ENCODE measurements around the gene RUNDC1.

RUNDC1 gene

DNA sequence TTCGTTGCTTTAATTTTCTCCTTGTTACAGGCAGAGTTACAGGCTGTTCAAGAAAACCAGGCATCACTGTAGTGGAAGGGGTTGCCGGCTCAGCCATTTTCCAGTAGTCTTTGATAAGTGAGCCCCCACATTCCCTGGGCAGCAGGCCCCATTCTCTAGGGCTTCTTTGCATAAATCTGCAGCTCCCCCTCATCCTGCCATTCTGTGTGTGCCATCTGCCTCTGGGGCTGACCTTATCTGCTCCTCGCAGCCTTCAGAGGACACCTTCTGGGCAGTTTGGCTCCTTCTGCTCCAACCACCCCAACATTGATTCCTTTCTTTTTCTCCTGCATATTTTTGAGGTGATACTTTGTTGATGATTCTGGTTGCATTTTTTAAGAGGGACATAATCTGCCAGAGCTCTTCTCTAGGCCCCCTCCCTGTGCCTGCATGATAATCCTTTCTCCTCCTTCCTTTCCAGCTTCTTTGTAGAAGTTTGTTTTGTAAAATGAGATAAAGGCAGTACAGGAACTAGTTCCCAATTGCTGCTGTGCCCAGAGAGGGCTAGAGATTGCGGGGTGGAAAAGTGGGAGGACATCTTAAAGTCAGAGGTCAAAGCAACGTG, 61.8 kb downstream of the RUNDC1 start:
- Histone ChIP-seq H3K36me3 (ENCODE audit: insufficient read depth, low read length) (peaks cover 35% of the 10 kb centered on the region), H2AFZ (ENCODE audit: low read depth, low read length) (no peak overlapping the region), H3K27me3 (ENCODE audit: insufficient read depth, low read length, poor library complexity) (no peaks in the 10 kb centered on the region), H4K20me1 (ENCODE audit: insufficient read depth, low read length) (no peaks in the 10 kb centered on the region), H3K79me2 (ENCODE audit: insufficient read depth, low read length) (no peaks in the 10 kb centered on the region), H3K4me1 (ENCODE audit: insufficient read depth, low read length) (no peaks in the 10 kb centered on the region), H3K9me3 (ENCODE audit: insufficient read depth, low read length, severe bottlenecking) (no peaks in the 10 kb centered on the region), H3K4me2 (ENCODE audit: insufficient read depth, low read length) (no peak overlapping the region), H3K4me3 (ENCODE audit: low read depth in 1 of 2, low read length in 2 of 2) (no peak overlapping the region), H3K27ac (ENCODE audit: low read length) (no peak overlapping the region), H3K9ac (ENCODE audit: low read depth, low read length) (no peak overlapping the region)
- DNase-seq = no peak
- no peak for TF ChIP-seq EZH2 (IDR thresholded peaks at IDR 0.05; ENCODE audit: borderline replicate concordance, low read depth, low read length, severe bottlenecking)
- TF ChIP-seq, protein P1, sequence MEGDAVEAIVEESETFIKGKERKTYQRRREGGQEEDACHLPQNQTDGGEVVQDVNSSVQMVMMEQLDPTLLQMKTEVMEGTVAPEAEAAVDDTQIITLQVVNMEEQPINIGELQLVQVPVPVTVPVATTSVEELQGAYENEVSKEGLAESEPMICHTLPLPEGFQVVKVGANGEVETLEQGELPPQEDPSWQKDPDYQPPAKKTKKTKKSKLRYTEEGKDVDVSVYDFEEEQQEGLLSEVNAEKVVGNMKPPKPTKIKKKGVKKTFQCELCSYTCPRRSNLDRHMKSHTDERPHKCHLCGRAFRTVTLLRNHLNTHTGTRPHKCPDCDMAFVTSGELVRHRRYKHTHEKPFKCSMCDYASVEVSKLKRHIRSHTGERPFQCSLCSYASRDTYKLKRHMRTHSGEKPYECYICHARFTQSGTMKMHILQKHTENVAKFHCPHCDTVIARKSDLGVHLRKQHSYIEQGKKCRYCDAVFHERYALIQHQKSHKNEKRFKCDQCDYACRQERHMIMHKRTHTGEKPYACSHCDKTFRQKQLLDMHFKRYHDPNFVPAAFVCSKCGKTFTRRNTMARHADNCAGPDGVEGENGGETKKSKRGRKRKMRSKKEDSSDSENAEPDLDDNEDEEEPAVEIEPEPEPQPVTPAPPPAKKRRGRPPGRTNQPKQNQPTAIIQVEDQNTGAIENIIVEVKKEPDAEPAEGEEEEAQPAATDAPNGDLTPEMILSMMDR (IDR thresholded peaks at IDR 0.05; ENCODE audit: borderline replicate concordance, extremely low read depth, low read length, poor library complexity, severe bottlenecking) = no peak
- no peak for ATAC-seq (ENCODE audit: insufficient read depth, low read depth)
